G401 (cell line): ENCODE data around the gene SLCO4A1. TPM values are rescaled to one million over a fixed set of nuclear protein-coding genes. Genes with fewer than 3 reads are reported as not detected.

ENCODE experiments used
- DNase-seq: peaks from one replicate; pipeline ENCODE4 v3.0.0-alpha.2; 2015; ENCODE audit warnings: low spot score
- in situ Hi-C: cut with HindIII; loops from 2 replicates; pipeline ENCODE4 v1.10.0; 2016; ENCODE audit warnings: low sequenced_read_pairs, mixed read lengths
- total RNA-seq: library from RNA; depleted of rRNA; stranded (reverse); fragments of >200 nt; shearing (Covaris generic); gene quantifications from 2 replicates; pipeline ENCODE4 v1.2.3, GENCODE V29; 2014

The SLCO4A1 gene
- total RNA-seq, 1 experiment from 2014 or later: 9.2 TPM

- DNase-seq: peak; percentile 36
- in situ Hi-C loops: no loop called here
Measured at GRCh38 chr20:62659488-62660239, 17.4 kb downstream of the SLCO4A1 start.

- in situ Hi-C loops: no loop called here
- DNase-seq: no peak
Measured at GRCh38 chr20:62660240-62660615, 17.9 kb downstream of the SLCO4A1 start.

- in situ Hi-C loops: no loop called here
- DNase-seq: no peak
Measured at GRCh38 chr20:62660768-62661167, 18.5 kb downstream of the SLCO4A1 start.

- in situ Hi-C loops: no loop called here
- DNase-seq: no peak
Measured at GRCh38 chr20:62661647-62662046, 19.3 kb downstream of the SLCO4A1 start.

GRCh38 chr20:62662422-62662821, 20.1 kb downstream of the SLCO4A1 start:
- in situ Hi-C loops: no loop called here
- no peak for DNase-seq

- in situ Hi-C loops: no loop called here
- DNase-seq: no peak
Measured at GRCh38 chr20:62663145-62664018, 21.1 kb downstream of the SLCO4A1 start.

- in situ Hi-C loops: no loop called here
Measured at GRCh38 chr20:62664019-62664971, 22.0 kb downstream of the SLCO4A1 start.

GRCh38 chr20:62665153-62665754, 23.0 kb downstream of the SLCO4A1 start:
- in situ Hi-C loops: no loop called here
- DNase-seq: no peak

More at GRCh38 chr20:62664019-62664971, 22.0 kb downstream of the SLCO4A1 start:
- DNase-seq: no peak

- DNase-seq: no peak
- in situ Hi-C loops: no loop called here
Measured at GRCh38 chr20:62665826-62666735, 23.8 kb downstream of the SLCO4A1 start.

GRCh38 chr20:62666736-62667529, 24.6 kb downstream of the SLCO4A1 start:
- DNase-seq: no peak
- in situ Hi-C loops: no loop called here

GRCh38 chr20:62667530-62668440, 25.5 kb downstream of the SLCO4A1 start:
- in situ Hi-C loops: no loop called here
- no peak for DNase-seq

GRCh38 chr20:62668441-62669027, 26.2 kb downstream of the SLCO4A1 start:
- peak; percentile 75 for DNase-seq
- in situ Hi-C loops: no loop called here

GRCh38 chr20:62669249-62669648, 26.9 kb downstream of the SLCO4A1 start:
- no peak for DNase-seq
- in situ Hi-C loops: no loop called here

- in situ Hi-C loops: no loop called here
- no peak for DNase-seq
Measured at GRCh38 chr20:62670156-62670555, 27.9 kb downstream of the SLCO4A1 start.

GRCh38 chr20:62670998-62671397, 28.7 kb downstream of the SLCO4A1 start:
- DNase-seq: no peak
- in situ Hi-C loops: no loop called here

GRCh38 chr20:62671765-62672164, 29.5 kb downstream of the SLCO4A1 start:
- in situ Hi-C loops: no loop called here
- no peak for DNase-seq
